Large intestine (tissue), 3 donors: Measurements from ENCODE around the gene ANKMY1. TPM values are rescaled to one million over a fixed set of nuclear protein-coding genes. Genes with fewer than 3 reads are reported as not detected.
A peak's percentile ranks its signal among the peaks of the same experiment; 100 is the strongest.
"Not testable (repeated sequence)": the region's sequence is repeated elsewhere in the genome, so short reads cannot be mapped to it uniquely, and the experiment has no call there.

Experiments used
- DNase-seq, 2 donors: peaks; one replicate each; pipeline versions ENCODE4 v3.0.0 to v3.0.0-alpha.2; 2013
- H3K27ac ChIP-seq: one replicate; pipeline ENCODE4 v1.5.1; 2013; ENCODE audit warnings: low read length
- H3K27me3 ChIP-seq: 2 replicates; pipeline ENCODE4 v1.6.1; 2013; ENCODE audit warnings: low read length; ENCODE audit not compliant: control insufficient read depth, insufficient read depth
- H3K36me3 ChIP-seq: 2 replicates; pipeline ENCODE4 v1.6.1; 2013; ENCODE audit warnings: low read length; ENCODE audit not compliant: control insufficient read depth, insufficient read depth
- H3K4me1 ChIP-seq: one replicate; pipeline ENCODE4 v1.6.1; 2013; ENCODE audit warnings: low read length; ENCODE audit not compliant: control insufficient read depth, insufficient read depth
- H3K4me3 ChIP-seq: one replicate; pipeline ENCODE4 v1.5.1; 2013; ENCODE audit warnings: low read length
- H3K9me3 ChIP-seq: one replicate; pipeline ENCODE4 v1.6.1; 2013; ENCODE audit warnings: mild to moderate bottlenecking, low read depth, low read length, moderate library complexity; ENCODE audit not compliant: control insufficient read depth
- WGBS: methylation state at CpG from one replicate; pipeline ENCODE4 v1.1.5; 2013; ENCODE audit warnings: low lambda C conversion rate; ENCODE audit not compliant: insufficient coverage; 5-methylcytosine and 5-hydroxymethylcytosine counted together
- polyA plus RNA-seq: library from polyadenylated mRNA; unstranded; fragments of 120-200 nt; gene quantifications from one replicate; pipeline ENCODE4 v1.2.1, GENCODE V29; 2013

The ANKMY1 gene
- polyA plus RNA-seq, 1 donor = 14.0 TPM

DNA sequence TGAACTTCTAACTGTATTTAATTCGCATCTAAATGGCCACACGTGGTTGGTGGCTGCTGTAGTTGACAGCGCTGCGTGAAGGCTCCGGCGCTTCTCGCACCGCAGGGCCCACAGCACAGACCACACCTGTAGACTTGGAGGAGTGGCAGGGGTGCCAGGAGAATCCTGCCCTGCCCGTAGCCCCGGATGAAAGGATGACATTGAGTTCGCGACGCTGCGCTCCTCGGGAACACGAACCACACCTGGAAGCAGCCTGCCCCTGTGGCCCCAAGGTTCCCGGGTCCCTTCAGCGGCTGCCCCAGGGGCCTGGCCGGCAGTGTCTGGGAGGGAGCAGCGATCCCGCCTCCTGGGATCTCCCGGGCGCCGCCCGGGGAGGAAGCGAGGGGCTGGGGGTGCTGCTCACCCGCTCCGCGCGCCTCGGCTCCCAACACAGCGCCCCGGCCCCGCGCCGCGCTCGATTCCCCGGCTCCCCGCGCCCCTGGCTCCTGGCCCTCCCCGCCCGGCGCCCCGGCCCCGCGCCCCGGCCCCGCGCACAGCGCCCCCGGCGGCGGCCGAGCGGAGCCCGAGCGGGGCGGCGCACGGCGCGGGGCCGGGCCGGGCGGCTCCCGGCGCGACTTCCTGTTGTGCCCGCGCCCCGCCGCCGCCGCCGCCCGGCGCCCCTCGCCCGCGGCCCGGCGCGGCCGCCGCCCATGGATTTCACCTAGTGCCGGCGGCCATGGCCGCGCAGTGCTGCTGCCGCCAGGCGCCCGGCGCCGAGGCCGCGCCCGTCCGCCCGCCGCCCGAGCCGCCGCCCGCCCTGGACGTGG lies 10.3 kb upstream of the ANKMY1 start, which contains the start of gene RNPEPL1:
RNPEPL1 (plus strand) TSS at position 613 of the 806 bp plus-strand sequence; CDS start at position 716, 103 bp downstream.
- Histone ChIP-seq H3K36me3 (peaks cover 6% of the 10 kb centered on the region), H3K27me3 (no peaks in the 10 kb centered on the region), H3K9me3 (no peaks in the 10 kb centered on the region), H3K4me3 (peak within 1 kb of the TSS; percentile 60), H3K27ac (peak within 1 kb of the TSS; percentile 91), H3K4me1 (peaks cover 47% of the 10 kb centered on the region)
- no CpG with 5 or more reads among the region's 106 CpGs for WGBS
- DNase-seq = peak in 1 of 2 donors; percentile 80

DNA sequence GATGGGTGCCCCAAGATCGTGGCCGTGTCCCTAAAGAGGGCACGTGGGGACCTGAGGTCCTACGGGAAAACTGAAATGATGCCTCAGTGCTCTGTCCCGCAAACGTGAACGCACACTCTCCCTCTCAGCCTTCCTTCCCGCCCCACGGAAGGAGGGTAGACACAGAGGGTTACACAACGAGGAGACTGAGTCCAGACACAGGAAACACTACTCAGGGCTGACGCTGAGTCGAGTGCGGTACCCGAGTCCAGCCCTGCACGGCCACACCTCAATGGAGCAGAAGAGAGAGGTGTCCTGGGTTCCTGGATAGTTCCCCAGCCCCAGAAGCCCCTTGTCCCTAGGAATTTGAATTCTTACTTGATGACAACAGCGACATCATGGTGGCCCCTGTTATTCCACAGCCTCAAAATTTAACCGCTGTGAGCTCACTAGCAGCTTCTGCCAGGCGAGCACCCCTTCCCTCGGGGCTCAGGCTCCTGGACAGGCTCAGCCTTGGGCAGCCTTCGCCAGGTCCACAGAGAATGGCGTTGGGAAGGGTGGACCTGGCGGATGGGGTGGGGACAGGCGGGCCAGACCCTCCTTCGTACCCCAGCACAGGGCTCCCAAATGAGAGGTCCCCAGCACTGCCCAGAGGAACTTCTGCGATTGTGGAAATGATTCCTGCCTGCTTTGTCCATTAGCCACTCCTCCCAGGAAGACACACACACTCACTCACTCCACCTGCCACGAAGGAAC lies 9.5 kb upstream of the ANKMY1 start:
- Histone ChIP-seq H3K36me3 (peaks cover under 1% of the 10 kb centered on the region), H3K27me3 (no peaks in the 10 kb centered on the region), H3K4me3 (peak overlapping the region; percentile 60), H3K4me1 (peaks cover 47% of the 10 kb centered on the region), H3K27ac (peak overlapping the region; percentile 91), H3K9me3 (no peaks in the 10 kb centered on the region)
- DNase-seq = peak in 1 of 2 donors; percentile 18
- WGBS = no CpG with 5 or more reads among the region's 26 CpGs

DNA sequence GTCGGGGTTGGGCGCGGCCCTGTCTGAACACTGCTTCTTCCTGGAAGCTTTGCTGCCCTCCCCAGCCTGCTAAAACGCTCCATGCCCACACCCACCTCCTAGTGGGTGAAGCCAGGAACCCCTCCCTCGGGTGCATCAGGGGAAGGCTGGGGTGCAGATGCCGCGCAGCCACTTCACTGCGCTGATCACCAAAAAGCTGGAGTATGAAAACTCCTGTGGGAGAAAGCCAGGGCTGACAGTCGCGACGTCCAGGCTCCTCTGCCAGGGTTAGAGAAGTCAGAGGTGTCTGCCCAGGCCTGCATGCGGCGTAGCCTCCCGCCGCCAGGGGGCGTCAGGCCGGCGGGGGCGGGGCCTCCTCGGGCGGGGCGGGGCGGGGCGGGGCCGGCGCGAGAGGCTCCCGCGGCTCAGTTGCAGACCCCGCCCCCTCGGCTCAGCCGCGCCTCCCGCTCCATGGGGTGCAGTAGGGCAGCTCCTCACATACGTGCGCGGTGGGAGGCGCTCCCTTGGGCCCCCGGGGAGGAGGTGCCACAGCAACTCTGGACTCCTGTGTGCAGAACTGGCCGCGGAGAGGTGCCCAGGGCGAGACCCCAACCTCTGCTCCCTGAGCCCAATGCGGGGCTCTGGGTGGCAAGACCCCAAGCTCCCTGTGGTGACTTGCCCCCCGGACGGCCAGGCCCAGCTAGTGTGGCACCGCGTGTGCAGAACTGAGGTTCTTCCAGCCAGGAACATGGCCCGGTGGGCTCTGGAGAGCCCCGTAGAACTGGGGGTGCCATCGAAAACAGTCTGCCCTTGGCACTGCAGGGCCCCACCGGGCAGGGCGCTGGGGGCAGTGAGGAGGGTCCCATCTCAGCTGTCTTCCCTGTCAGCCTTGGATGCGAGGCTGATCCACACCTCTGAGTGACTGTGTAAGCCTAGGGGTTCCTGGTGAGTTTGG lies 8.7 kb upstream of the ANKMY1 start:
- Histone ChIP-seq H3K27me3 (no peaks in the 10 kb centered on the region), H3K36me3 (no peaks in the 10 kb centered on the region), H3K9me3 (no peaks in the 10 kb centered on the region), H3K27ac (peak overlapping the region; percentile 96), H3K4me3 (peak overlapping the region; percentile 60), H3K4me1 (peaks cover 52% of the 10 kb centered on the region)
- no CpG with 5 or more reads among the region's 53 CpGs for WGBS
- peak; percentile 96 for DNase-seq

DNA sequence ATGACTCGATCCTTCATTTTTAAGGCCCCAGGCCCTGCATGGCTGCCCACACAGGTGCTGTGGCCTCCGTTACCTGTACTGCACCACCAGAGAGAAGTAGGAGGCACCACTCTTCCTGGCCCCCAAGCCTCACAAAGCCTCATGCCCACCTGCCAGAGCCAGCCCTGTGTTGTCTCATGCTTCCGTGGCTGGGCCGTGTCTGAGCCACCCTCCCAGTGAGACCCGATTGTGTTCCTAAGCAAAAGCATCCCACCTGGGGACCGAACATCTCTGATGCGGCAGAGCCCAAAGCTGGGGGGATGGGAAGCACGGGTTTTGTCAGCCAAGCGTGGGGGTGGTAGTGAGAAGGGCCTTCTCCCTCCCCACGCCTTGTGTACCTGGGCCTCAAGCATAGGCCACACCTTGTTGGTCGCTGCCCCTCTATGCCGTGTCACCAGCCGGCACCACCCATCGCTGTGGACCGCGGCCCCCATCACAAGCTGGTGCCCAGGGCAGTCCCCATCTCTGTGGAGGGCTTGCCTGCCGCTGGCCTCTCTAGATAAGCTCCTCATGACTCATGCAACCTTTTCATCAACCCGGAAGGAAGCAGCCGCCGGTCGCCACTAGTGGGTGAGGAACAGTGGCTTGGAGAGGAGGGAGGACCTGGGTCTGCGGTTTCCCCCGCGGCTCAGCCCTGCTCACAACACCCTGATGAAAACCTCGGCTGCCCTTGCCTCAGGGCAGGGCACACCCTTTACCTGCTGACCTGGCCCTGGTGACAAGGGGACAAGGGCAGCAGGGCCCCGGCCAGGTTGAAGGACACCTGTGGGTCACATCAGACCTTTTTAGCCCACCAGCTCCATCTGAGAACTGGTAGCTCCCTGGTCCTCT lies 7.8 kb upstream of the ANKMY1 start:
- peak; percentile 94 to 97 for DNase-seq
- no peaks in the 10 kb centered on the region for H3K27me3 ChIP-seq
- peak overlapping the region; percentile 96 for H3K27ac ChIP-seq
- peak overlapping the region; percentile 22 for H3K4me3 ChIP-seq
- no peaks in the 10 kb centered on the region for H3K9me3 ChIP-seq
- no CpG with 5 or more reads among the region's 26 CpGs for WGBS
- no peaks in the 10 kb centered on the region for H3K36me3 ChIP-seq
- peaks cover 53% of the 10 kb centered on the region for H3K4me1 ChIP-seq

GRCh38 chr2:240564561-240565332 lies 7.0 kb upstream of the ANKMY1 start:
- Histone ChIP-seq H3K36me3 (no peaks in the 10 kb centered on the region), H3K4me1 (peaks cover 46% of the 10 kb centered on the region), H3K4me3 (no peak overlapping the region), H3K27me3 (no peaks in the 10 kb centered on the region), H3K27ac (peak overlapping the region; percentile 96), H3K9me3 (no peaks in the 10 kb centered on the region)
- peak in 1 of 2 donors; percentile 23 for DNase-seq
- 67% methylated on average over 1 of the region's 10 CpGs for WGBS

DNA sequence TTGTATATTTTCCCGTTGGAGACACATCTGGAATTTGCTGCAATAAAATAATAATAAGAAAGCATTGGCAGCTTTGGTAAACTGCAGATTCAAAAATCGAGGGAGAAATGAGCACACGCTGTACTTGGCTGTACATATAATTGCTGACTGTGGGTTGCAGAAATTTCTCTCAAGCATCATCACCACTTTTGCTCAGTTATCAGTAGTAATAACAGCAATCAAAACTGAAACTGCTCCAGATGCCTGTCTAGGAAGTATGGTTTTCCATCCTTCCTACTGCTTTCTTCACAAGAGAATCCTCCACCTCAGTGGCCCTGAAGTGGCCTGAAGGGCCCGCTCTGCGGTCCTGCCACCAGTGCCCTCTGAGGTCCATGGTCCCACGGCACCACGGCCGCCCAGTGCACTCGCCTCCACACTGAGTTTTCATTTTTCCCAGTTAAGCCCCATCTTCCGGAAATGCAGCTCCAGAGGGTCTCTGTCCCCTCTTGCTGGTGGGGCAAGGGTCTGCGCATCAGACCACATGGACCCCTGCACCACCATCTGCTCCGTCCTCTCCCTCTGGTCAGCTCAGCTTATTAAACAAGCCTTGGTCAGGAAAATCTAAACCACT lies 6.3 kb upstream of the ANKMY1 start:
- no peaks in the 10 kb centered on the region for H3K9me3 ChIP-seq
- WGBS = 88% methylated on average over 2 of the region's 12 CpGs
- no peak overlapping the region for H3K27ac ChIP-seq
- peaks cover 46% of the 10 kb centered on the region for H3K4me1 ChIP-seq
- H3K27me3 ChIP-seq = no peaks in the 10 kb centered on the region
- H3K4me3 ChIP-seq = no peak overlapping the region
- DNase-seq = no peak
- H3K36me3 ChIP-seq = peaks cover 2% of the 10 kb centered on the region

DNA sequence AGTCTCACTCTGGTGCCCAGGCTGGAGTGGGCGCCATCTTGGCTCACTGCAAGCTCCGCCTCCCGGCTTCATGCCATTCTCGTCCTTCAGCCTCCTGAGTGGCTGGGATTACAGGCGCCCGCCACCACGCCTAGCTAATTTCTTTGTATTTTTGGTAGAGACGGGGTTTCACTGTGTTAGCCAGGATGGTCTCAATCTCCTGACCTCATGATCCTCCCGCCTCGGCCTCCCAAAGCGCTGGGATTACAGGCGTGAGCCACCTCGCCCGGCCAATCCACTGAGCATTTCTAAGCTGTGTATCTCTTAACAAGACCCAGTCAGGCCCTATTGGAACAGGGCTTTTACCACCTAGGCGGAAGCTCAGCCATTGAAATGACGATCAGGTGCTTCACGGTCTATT lies 5.4 kb upstream of the ANKMY1 start:
- not testable (repeated sequence) for DNase-seq, H3K27ac ChIP-seq, H3K4me3 ChIP-seq, H3K27me3 ChIP-seq, H3K36me3 ChIP-seq, H3K9me3 ChIP-seq
- H3K4me1 ChIP-seq = peaks cover 50% of the 10 kb centered on the region
- WGBS = 96% methylated on average over 5 of the region's 17 CpGs

DNA sequence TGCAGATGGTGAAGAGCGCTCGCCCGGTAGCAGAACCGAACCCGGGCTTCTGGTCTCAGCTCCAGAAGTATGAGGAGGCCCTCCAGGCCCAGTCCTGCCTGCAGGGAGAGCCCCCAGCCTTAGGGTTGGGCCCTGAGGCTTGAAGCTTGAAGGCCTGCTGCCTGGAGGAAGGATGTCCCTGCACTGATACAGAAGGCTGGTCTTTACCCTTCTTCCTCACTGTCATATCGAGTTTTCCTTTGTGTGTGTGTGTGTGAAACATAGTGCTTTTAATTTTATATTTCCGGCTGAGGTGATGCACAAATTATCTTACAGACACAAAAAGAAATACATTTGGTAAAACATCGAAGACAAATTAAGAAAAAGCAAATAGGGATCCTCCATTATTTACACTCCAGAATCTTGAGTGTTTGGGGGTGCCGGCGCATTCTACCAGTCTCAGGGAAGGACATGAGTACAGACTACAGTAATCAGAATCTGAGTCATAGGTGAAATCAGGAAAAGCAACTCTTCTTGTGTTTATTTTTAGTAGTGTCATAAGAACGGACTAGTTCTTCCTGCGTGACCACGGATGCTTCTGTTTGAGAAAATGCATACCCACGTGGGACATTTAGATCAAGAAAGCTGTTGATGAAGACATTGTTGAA lies 3.7 kb upstream of the ANKMY1 start:
- 41% methylated on average over 4 of the region's 14 CpGs for WGBS

More for the DNA sequence above, 3.7 kb upstream of the ANKMY1 start:
- Histone ChIP-seq H3K27me3 (no peaks in the 10 kb centered on the region), H3K9me3 (no peaks in the 10 kb centered on the region), H3K27ac (peak overlapping the region; percentile 85), H3K36me3 (peaks cover 4% of the 10 kb centered on the region), H3K4me3 (peak overlapping the region; percentile 43), H3K4me1 (peaks cover 49% of the 10 kb centered on the region)
- DNase-seq = peak in 1 of 2 donors; percentile 53
